DLD1 (cell line): ENCODE data around the gene NUCB2.

ENCODE experiments used
- in situ Hi-C: cut with HindIII; loops from 2 replicates; pipeline ENCODE4 v1.10.0; 2017; ENCODE audit warnings: low sequenced_read_pairs

NUCB2 gene

DNA sequence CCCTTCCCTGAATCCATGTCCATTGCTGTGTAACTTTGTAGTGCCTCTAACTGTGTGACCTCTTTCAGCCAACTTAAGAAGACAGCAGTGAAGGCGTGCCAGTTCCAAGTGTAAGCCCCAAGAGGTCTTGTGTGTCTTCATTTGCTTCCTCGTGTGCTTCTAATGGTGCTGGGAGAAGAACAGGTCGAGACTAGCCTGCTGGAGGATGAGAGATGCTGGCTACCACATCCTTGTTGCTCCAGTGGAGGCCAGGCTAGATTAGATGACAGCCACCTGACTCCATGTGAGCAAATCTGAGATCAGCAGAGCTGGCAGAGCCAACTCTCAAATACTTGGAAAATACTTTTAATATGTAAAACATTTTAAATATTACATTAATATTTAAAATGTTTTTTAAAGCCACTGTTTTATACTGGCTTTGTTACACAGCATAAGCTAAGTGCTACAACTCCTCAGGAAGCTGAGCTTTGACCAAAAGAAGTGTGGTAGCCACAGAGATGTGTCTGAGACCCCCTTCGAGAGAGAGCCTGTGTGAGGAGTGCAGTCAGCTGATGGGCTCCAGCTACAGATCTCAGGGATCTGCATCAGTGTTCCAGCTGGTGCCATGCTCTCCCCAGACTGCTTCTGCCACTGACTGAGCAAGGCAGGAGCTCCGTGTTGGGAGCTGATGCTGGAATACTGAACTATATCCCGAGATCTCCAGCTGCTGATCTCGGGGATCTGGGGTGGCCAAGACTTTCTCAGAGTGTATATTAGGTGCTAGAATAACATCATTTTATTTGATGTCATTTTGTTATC, 103.0 kb downstream of the NUCB2 start:
- in situ Hi-C loops = no loop called here

DNA sequence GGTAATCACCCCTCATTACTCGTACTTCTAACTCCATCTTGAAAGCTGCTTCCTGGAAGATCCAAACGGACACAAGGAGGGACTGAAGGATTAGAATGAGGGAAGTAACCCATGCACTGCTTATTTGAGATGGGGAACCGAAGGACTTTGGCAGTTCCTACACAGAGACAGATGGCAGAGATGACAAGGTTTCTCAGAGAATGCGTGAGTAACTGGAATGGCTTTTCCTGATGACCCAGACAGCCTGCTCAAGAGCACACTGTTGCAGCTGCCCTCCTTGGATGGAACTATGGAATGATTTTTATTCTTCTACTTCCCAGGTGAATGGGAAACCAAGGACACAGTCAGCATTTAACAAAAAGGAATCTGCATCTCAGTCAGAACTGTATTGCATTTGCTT, 104.6 kb downstream of the NUCB2 start:
- in situ Hi-C loops = no loop called here
